ENCODE data around the gene PTCD2.
"Not testable (repeated sequence)": the region's sequence is repeated elsewhere in the genome, so short reads cannot be mapped to it uniquely, and the experiment has no call there.

PTCD2 gene

DNA sequence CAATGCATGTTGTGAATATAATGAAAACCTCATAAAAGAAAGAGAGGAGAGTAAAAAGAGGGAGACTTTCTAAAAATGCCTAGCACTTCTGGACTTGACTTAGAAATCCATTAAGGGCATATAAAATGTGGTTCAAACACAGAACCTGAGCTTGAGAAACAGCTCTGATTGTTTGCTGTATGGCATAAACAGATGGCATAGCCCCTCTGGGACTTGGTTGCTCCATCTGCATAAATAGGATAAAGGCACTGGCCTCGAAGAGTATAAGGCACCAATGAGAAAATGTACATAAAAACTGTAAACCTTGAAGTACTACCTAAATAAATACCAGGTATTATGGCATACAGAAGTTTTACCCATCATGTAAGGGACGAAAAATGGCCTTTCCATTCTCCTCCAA lies 23.9 kb upstream of the PTCD2 start:
- no peaks in the 10 kb centered on the region for H3K27me3 ChIP-seq (ENCODE audit: control insufficient read depth in 1 of 2, insufficient read depth in 2 of 2, low read length in 2 of 2)
- no peaks in the 10 kb centered on the region for H3K9me3 ChIP-seq (ENCODE audit: control insufficient read depth in 1 of 2, low read length in 2 of 2)
- no peak overlapping the region for H3K9ac ChIP-seq (ENCODE audit: low read depth in 1 of 2, low read length in 2 of 2)
- H3K4me1 ChIP-seq (ENCODE audit: control insufficient read depth in 1 of 2, insufficient read depth in 2 of 2, low read length in 2 of 2), result peaks cover 3 to 11% of the 10 kb centered on the region in 2 donors
- H3K27ac ChIP-seq (ENCODE audit: low read depth, low read length), result no peak overlapping the region
- H3K4me3 ChIP-seq (ENCODE audit: low read depth in 1 of 2, low read length in 2 of 2), result no peak overlapping the region
- peaks cover 6% of the 10 kb centered on the region in 2 donors for H3K36me3 ChIP-seq (ENCODE audit: control insufficient read depth in 1 of 2, insufficient read depth in 2 of 2, low read length in 2 of 2)

DNA sequence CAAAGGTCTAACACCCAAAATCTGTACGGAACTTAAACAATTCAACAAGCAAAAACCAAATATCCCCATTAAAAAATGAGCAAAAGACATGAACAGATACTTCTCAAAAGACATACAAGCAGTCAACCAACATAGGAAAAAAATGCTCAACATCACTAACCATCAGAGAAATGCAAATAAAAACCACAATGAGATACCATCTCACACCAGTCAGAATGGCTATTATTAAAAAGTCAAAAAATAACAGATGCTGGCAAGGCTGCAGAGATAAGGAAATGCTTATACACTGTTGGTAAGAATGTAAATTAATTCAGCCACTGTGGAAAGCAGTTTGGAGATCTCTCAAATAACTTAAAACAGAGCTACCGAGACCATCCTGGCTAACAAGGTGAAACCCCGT lies 22.0 kb upstream of the PTCD2 start:
- peaks cover 3 to 15% of the 10 kb centered on the region in 2 donors for H3K4me1 ChIP-seq (ENCODE audit: control insufficient read depth in 1 of 2, insufficient read depth in 2 of 2, low read length in 2 of 2)
- not testable (repeated sequence) for H3K27ac ChIP-seq (ENCODE audit: low read depth, low read length); H3K4me3 ChIP-seq (ENCODE audit: low read depth in 1 of 2, low read length in 2 of 2); H3K27me3 ChIP-seq (ENCODE audit: control insufficient read depth in 1 of 2, insufficient read depth in 2 of 2, low read length in 2 of 2); H3K9me3 ChIP-seq (ENCODE audit: control insufficient read depth in 1 of 2, low read length in 2 of 2); H3K9ac ChIP-seq (ENCODE audit: low read depth in 1 of 2, low read length in 2 of 2); H3K36me3 ChIP-seq (ENCODE audit: control insufficient read depth in 1 of 2, insufficient read depth in 2 of 2, low read length in 2 of 2)

DNA sequence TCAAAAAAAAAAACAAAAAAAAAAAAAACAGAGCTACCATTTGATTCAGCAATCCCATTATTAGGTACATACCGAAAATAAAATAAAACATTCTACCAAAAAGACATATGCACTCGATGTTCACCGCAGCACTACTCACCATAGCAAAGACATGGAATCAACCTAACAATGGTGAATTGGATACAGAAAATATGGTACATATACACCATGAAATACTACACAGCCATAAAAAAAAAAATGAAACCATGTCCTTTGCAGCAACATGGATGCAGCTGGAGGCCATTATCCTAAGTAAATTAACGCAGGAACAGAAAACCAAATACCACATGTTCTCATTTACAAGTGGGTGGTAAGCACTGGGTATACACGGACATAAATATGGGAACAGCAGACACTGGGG lies 21.5 kb upstream of the PTCD2 start:
- Histone ChIP-seq H3K4me3 (ENCODE audit: low read depth in 1 of 2, low read length in 2 of 2) (no peak overlapping the region), H3K9ac (ENCODE audit: low read depth in 1 of 2, low read length in 2 of 2) (no peak overlapping the region), H3K27ac (ENCODE audit: low read depth, low read length) (no peak overlapping the region), H3K36me3 (ENCODE audit: control insufficient read depth in 1 of 2, insufficient read depth in 2 of 2, low read length in 2 of 2) (peaks cover 2 to 5% of the 10 kb centered on the region in 2 donors), H3K9me3 (ENCODE audit: control insufficient read depth in 1 of 2, low read length in 2 of 2) (no peaks in the 10 kb centered on the region), H3K27me3 (ENCODE audit: control insufficient read depth in 1 of 2, insufficient read depth in 2 of 2, low read length in 2 of 2) (no peaks in the 10 kb centered on the region), H3K4me1 (ENCODE audit: control insufficient read depth in 1 of 2, insufficient read depth in 2 of 2, low read length in 2 of 2) (peaks cover 3 to 15% of the 10 kb centered on the region in 2 donors)

DNA sequence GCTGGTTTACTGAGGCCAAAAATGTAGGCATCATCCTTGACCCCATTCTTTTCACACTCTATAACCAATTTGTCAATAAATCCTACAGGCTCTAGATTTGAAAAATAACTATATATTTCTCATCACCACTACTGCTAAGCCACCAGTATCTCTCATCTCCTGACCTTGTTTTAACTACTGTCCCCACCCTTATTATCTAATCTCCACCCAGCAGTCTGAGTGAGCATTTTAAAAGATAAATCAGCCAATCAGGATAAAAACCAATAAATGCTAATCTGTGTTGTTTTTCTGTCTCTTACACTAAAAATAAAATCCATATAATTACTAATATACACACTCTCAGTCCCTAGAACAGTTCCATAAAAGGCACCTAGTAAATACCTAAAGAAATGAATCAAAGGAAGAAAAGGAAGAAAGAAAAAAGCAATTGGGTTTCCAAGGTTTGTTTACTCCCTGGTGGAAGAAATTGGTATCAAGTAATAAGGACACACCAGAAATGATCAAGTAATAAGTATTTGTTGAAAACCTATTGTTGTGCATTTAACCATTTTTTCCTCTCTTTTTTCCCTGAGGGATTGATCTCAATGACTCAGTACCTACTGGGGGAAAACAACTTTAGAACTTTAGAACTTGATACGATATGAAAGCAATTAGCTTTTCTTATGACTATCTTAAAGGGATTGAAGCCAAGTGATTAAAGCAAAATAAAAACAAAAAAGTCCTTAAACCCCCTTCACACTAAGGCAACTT lies 19.4 kb upstream of the PTCD2 start:
- peaks cover 3 to 15% of the 10 kb centered on the region in 2 donors for H3K4me1 ChIP-seq (ENCODE audit: control insufficient read depth in 1 of 2, insufficient read depth in 2 of 2, low read length in 2 of 2)
- no peak overlapping the region for H3K9ac ChIP-seq (ENCODE audit: low read depth in 1 of 2, low read length in 2 of 2)
- H3K27ac ChIP-seq (ENCODE audit: low read depth, low read length), result no peak overlapping the region
- no peaks in the 10 kb centered on the region for H3K9me3 ChIP-seq (ENCODE audit: control insufficient read depth in 1 of 2, low read length in 2 of 2)
- H3K36me3 ChIP-seq (ENCODE audit: control insufficient read depth in 1 of 2, insufficient read depth in 2 of 2, low read length in 2 of 2), result peaks cover 2 to 4% of the 10 kb centered on the region in 2 donors
- no peaks in the 10 kb centered on the region for H3K27me3 ChIP-seq (ENCODE audit: control insufficient read depth in 1 of 2, insufficient read depth in 2 of 2, low read length in 2 of 2)
- H3K4me3 ChIP-seq (ENCODE audit: low read depth in 1 of 2, low read length in 2 of 2), result no peak overlapping the region

DNA sequence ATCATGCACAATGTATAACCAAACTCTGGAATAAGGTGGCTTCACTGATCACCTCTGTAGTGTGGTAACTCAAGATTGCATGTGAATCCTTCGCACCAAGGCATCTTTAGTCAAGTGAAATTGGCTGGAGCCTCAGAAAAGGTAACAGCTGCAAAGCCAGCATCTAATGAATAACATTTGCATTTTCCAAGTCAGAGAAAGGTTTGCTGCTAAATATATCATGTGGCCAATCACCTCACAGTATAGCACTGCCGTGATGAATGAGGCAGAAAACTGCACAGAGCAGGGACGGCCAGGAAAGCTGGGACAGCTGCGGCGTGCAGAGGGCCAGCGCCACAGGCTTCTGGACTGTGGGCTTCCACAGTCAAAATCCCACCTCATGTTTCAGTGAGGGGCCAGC lies 18.6 kb upstream of the PTCD2 start:
- H3K9ac ChIP-seq (ENCODE audit: low read depth in 1 of 2, low read length in 2 of 2), result no peak overlapping the region
- no peaks in the 10 kb centered on the region for H3K27me3 ChIP-seq (ENCODE audit: control insufficient read depth in 1 of 2, insufficient read depth in 2 of 2, low read length in 2 of 2)
- peaks cover 3 to 22% of the 10 kb centered on the region in 2 donors for H3K4me1 ChIP-seq (ENCODE audit: control insufficient read depth in 1 of 2, insufficient read depth in 2 of 2, low read length in 2 of 2)
- H3K27ac ChIP-seq (ENCODE audit: low read depth, low read length), result no peak overlapping the region
- peaks cover 0 to 4% of the 10 kb centered on the region in 2 donors for H3K36me3 ChIP-seq (ENCODE audit: control insufficient read depth in 1 of 2, insufficient read depth in 2 of 2, low read length in 2 of 2)
- H3K4me3 ChIP-seq (ENCODE audit: low read depth in 1 of 2, low read length in 2 of 2), result no peak overlapping the region
- no peaks in the 10 kb centered on the region for H3K9me3 ChIP-seq (ENCODE audit: control insufficient read depth in 1 of 2, low read length in 2 of 2)

DNA sequence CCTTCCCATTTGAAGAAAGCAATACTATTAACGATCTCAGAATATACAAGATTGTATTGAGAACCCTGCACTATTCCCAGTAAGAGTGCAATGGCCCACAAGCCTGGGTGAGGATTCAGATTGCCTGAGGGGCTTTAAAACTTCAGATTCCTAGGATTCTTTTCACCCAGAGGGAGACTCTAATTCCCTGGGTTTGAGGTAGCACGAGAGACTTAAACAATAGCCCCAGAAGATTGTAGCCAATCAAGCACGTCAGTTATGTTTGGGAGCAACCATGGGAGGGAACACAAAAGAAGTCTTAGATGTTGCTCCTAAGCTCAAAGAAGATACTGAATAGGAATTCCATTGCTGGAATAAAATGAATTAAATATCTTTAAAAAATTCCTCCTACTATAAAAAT lies 18.0 kb upstream of the PTCD2 start:
- no peaks in the 10 kb centered on the region for H3K27me3 ChIP-seq (ENCODE audit: control insufficient read depth in 1 of 2, insufficient read depth in 2 of 2, low read length in 2 of 2)

DNA sequence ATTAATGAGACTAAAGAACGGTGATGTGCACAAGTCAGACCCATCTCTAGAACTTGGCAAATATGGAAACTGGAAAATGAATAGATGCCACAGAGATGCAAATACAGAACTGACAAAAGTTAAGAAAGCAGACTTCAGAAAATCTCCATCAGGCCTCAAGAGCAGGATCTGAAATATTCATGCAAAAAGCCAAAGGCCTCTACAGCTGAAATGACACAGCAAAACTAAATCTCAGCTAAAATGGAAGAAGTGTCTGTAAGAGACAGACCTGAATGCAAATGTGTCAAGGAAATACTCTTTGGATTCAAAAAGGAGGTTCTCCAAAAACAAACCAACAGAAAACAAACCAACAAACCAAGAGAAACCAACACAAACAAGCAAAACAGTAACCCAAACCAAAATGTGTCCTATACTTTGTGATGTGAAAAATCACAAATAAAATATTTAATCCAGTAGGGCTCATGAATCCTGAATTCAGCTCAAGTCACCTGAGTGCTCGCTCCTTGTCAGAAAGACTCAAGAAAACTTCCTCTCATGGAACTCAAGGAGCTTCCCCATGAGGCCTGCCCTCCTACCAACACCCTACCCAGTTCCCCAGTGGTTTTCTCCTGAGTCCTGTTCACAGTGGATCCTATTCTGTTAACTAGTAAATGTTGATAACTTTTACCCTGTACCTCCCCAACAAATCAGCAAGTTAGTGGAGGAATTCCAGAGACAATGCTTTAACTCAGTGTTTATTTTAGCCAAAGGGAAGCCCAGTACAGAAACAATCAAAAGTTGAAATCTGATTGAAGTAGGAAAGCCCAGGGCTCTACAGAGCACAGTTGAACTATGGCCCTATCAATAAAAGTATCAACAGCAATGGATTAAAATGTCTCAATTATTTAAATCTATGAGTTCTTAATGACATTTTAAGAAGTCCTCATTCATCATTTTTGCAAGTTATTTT lies 14.7 kb upstream of the PTCD2 start:
- peaks cover 4 to 7% of the 10 kb centered on the region in 2 donors for H3K36me3 ChIP-seq (ENCODE audit: control insufficient read depth in 1 of 2, insufficient read depth in 2 of 2, low read length in 2 of 2)
- no peak overlapping the region for H3K4me3 ChIP-seq (ENCODE audit: low read depth in 1 of 2, low read length in 2 of 2)
- no peak overlapping the region for H3K9ac ChIP-seq (ENCODE audit: low read depth in 1 of 2, low read length in 2 of 2)
- no peaks in the 10 kb centered on the region for H3K27me3 ChIP-seq (ENCODE audit: control insufficient read depth in 1 of 2, insufficient read depth in 2 of 2, low read length in 2 of 2)
- H3K9me3 ChIP-seq (ENCODE audit: control insufficient read depth in 1 of 2, low read length in 2 of 2), result no peaks in the 10 kb centered on the region
- peaks cover 4 to 21% of the 10 kb centered on the region in 2 donors for H3K4me1 ChIP-seq (ENCODE audit: control insufficient read depth in 1 of 2, insufficient read depth in 2 of 2, low read length in 2 of 2)
- no peak overlapping the region for H3K27ac ChIP-seq (ENCODE audit: low read depth, low read length)

More for the DNA sequence above, 18.0 kb upstream of the PTCD2 start:
- Histone ChIP-seq H3K36me3 (ENCODE audit: control insufficient read depth in 1 of 2, insufficient read depth in 2 of 2, low read length in 2 of 2) (peaks cover 0 to 4% of the 10 kb centered on the region in 2 donors), H3K4me1 (ENCODE audit: control insufficient read depth in 1 of 2, insufficient read depth in 2 of 2, low read length in 2 of 2) (peaks cover 3 to 25% of the 10 kb centered on the region in 2 donors), H3K9me3 (ENCODE audit: control insufficient read depth in 1 of 2, low read length in 2 of 2) (no peaks in the 10 kb centered on the region), H3K27ac (ENCODE audit: low read depth, low read length) (no peak overlapping the region), H3K9ac (ENCODE audit: low read depth in 1 of 2, low read length in 2 of 2) (no peak overlapping the region), H3K4me3 (ENCODE audit: low read depth in 1 of 2, low read length in 2 of 2) (no peak overlapping the region)

DNA sequence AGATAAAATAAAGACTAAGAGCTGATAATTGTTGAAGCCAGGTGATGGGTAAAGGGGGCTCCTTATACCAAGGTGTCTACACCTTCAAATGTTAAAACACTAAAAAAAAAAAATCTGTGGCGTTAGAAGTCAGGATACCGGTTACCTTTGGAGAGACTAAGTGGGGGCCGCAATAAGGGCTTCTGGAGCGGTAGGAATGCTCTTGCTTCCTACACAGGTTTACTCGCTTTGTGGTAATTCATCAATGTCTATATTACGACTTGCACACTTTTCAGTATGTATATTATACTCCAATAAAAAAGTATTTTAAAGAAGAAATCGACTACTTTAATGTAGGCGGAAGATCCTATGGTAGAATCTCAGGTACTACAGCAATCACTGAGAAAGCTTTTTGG lies 12.6 kb upstream of the PTCD2 start:
- Histone ChIP-seq H3K27me3 (ENCODE audit: control insufficient read depth in 1 of 2, insufficient read depth in 2 of 2, low read length in 2 of 2) (no peaks in the 10 kb centered on the region), H3K4me1 (ENCODE audit: control insufficient read depth in 1 of 2, insufficient read depth in 2 of 2, low read length in 2 of 2) (peaks cover 4 to 10% of the 10 kb centered on the region in 2 donors), H3K36me3 (ENCODE audit: control insufficient read depth in 1 of 2, insufficient read depth in 2 of 2, low read length in 2 of 2) (peaks cover 7 to 13% of the 10 kb centered on the region in 2 donors), H3K27ac (ENCODE audit: low read depth, low read length) (peak overlapping the region; percentile 98), H3K9ac (ENCODE audit: low read depth in 1 of 2, low read length in 2 of 2) (peak overlapping the region; percentile 87 to 94), H3K4me3 (ENCODE audit: low read depth in 1 of 2, low read length in 2 of 2) (peak overlapping the region; percentile 91 to 95), H3K9me3 (ENCODE audit: control insufficient read depth in 1 of 2, low read length in 2 of 2) (no peaks in the 10 kb centered on the region)

DNA sequence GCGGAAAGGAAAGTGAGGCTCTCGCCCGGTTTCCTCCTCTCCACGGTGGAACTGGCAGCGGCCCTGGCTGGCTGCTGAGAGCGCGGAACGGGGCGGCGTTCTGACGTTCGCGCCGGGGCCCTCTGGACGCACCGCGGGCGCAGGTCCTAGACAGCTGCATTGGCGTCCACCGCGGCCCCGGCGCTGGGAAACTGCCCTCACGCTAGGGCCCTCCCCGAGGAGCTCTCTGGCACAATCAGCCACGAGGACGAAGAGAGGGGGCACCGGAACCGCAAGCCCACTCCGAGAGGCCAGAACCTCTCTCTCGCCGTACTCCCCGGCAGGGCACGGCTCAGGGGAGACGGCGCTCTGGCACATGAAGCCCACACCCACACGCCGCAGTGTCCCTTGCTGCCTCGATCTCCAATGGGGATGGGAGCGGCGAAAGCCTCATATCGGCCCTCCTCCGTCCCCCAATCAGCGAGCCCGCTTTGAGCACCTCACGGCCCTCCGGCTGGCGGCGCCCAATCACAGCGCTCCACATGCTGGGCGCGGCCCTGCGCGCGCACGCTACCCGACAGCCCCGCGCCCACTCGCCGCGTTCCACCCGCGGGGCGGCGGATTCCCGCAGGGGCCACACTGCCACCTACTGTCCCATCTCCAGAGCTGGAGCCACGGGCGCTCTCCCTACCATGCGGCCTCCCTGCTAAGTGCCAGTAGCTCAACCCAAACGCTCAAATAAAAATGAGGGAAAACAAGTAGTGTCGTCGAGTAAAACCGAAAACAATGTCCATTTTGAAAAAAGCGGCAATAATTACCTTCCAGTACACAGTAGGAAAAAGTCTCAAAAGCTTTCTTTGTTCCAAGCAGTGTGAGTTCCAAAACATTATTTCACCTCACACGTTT lies 12.0 kb upstream of the PTCD2 start:
- peaks cover 4 to 10% of the 10 kb centered on the region in 2 donors for H3K4me1 ChIP-seq (ENCODE audit: control insufficient read depth in 1 of 2, insufficient read depth in 2 of 2, low read length in 2 of 2)
- H3K9ac ChIP-seq (ENCODE audit: low read depth in 1 of 2, low read length in 2 of 2), result peak overlapping the region; percentile 87 to 94
- H3K9me3 ChIP-seq (ENCODE audit: control insufficient read depth in 1 of 2, low read length in 2 of 2), result no peaks in the 10 kb centered on the region
- no peaks in the 10 kb centered on the region for H3K27me3 ChIP-seq (ENCODE audit: control insufficient read depth in 1 of 2, insufficient read depth in 2 of 2, low read length in 2 of 2)
- peak overlapping the region; percentile 91 to 95 for H3K4me3 ChIP-seq (ENCODE audit: low read depth in 1 of 2, low read length in 2 of 2)
- H3K36me3 ChIP-seq (ENCODE audit: control insufficient read depth in 1 of 2, insufficient read depth in 2 of 2, low read length in 2 of 2), result peaks cover 7 to 19% of the 10 kb centered on the region in 2 donors
- H3K27ac ChIP-seq (ENCODE audit: low read depth, low read length), result peak overlapping the region; percentile 98
